Ishikawa (cell line): ENCODE data around the gene TGFB3.

ENCODE experiments used
- CEBPB ChIP-seq: IDR thresholded peaks from 2 replicates; pipeline ENCODE4 v1.6.1; 2012
- CREB1 ChIP-seq: IDR thresholded peaks from 2 replicates; pipeline ENCODE4 v1.6.1; 2012; ENCODE audit warnings: low read depth
- EGR1 ChIP-seq: IDR thresholded peaks from 2 replicates; pipeline ENCODE4 v1.6.1; 2012
- EP300 ChIP-seq: IDR thresholded peaks from 2 replicates; pipeline ENCODE4 v1.6.1; 2012; ENCODE audit warnings: borderline replicate concordance
- FOXM1 ChIP-seq: IDR thresholded peaks from 2 replicates; pipeline ENCODE4 v1.6.1; 2012; ENCODE audit warnings: low read depth, borderline replicate concordance
- NFIC ChIP-seq: IDR thresholded peaks from 2 replicates; pipeline ENCODE4 v1.6.1; 2012
- RAD21 ChIP-seq: IDR thresholded peaks from 2 replicates; pipeline ENCODE4 v1.6.1; 2012; ENCODE audit warnings: low read depth
- TAF1 ChIP-seq: IDR thresholded peaks from 2 replicates; pipeline ENCODE4 v1.6.1; 2012; ENCODE audit warnings: low read depth, mild to moderate bottlenecking
- TCF12 ChIP-seq: IDR thresholded peaks from 2 replicates; pipeline ENCODE4 v1.6.1; 2012; ENCODE audit warnings: low read depth
- TEAD4 ChIP-seq: IDR thresholded peaks from 2 replicates; pipeline ENCODE4 v1.6.1; 2012
- ZBTB7A ChIP-seq: IDR thresholded peaks from 2 replicates; pipeline ENCODE4 v1.6.1; 2012; ENCODE audit warnings: low read depth
- TF ChIP-seq, protein P1 (sequence below): IDR thresholded peaks from 2 replicates; pipeline ENCODE4 v1.6.1; 2012
- TF ChIP-seq, protein P2 (sequence below): IDR thresholded peaks from 2 replicates; pipeline ENCODE4 v1.6.1; 2012
- TF ChIP-seq, protein P3 (sequence below): IDR thresholded peaks from 2 replicates; pipeline ENCODE4 v1.6.1; 2012; ENCODE audit warnings: low read depth, mild to moderate bottlenecking

TGFB3 gene

DNA sequence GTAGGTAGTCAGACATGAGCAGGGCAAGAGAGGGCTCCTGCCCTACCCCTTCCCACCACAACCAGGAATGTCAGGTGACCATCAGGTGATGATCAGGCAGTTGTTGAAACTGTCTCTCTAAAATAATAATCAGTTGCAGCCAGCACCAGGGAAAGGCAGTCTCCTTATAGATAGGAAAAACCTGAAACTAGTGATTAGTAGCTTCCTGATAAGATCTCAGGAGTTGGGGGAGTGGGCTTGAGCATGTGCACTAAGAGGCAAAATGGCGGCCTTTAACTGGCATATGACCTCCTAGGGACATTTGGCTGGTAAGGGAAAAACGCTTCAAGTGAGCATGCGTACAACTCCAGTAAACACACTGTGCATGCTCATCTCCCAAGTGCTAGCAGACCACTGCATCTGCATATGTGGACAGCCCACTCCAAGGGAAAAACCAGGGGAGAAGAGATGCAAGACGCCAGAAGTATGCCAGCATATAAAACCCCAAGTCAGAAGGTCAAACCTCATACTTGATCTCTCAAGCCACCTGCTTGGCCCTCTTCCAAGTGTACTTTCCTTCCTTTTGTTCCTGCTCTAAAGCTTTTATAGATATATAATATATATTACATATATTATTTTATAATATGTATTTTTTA lies 37.1 kb downstream of the TGFB3 start:
- TF ChIP-seq TEAD4 = no peak
- TF ChIP-seq CREB1 = no peak
- TF ChIP-seq NFIC = no peak
- TF ChIP-seq CEBPB = no peak
- no peak for TF ChIP-seq TCF12
- TF ChIP-seq FOXM1 = no peak
- no peak for TF ChIP-seq TAF1
- TF ChIP-seq EP300 = no peak
- TF ChIP-seq, protein P1, sequence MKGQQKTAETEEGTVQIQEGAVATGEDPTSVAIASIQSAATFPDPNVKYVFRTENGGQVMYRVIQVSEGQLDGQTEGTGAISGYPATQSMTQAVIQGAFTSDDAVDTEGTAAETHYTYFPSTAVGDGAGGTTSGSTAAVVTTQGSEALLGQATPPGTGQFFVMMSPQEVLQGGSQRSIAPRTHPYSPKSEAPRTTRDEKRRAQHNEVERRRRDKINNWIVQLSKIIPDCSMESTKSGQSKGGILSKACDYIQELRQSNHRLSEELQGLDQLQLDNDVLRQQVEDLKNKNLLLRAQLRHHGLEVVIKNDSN = no peak
- TF ChIP-seq, protein P2, sequence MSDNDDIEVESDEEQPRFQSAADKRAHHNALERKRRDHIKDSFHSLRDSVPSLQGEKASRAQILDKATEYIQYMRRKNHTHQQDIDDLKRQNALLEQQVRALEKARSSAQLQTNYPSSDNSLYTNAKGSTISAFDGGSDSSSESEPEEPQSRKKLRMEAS = no peak

DNA sequence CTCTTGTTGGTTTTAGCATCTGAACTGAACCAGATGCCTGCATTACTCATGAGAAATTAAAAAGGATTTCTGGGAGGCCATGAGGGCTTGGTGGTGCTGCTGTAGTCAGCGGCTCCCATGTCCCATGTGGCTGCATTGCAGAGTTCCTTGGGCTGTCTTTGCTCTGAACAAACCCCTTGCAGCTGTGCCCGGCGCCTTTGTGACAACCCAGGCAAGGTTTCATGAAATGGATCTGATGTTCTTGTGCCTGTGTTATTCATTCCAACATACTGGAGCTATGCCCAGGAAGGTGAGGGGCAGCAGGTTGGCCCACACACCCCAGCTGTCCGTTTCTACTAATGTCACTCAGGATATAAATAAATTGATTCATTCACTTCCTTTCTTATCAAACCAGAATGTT lies 40.8 kb downstream of the TGFB3 start:
- no peak for TF ChIP-seq EGR1
- TF ChIP-seq ZBTB7A = no peak
- TF ChIP-seq, protein P3, sequence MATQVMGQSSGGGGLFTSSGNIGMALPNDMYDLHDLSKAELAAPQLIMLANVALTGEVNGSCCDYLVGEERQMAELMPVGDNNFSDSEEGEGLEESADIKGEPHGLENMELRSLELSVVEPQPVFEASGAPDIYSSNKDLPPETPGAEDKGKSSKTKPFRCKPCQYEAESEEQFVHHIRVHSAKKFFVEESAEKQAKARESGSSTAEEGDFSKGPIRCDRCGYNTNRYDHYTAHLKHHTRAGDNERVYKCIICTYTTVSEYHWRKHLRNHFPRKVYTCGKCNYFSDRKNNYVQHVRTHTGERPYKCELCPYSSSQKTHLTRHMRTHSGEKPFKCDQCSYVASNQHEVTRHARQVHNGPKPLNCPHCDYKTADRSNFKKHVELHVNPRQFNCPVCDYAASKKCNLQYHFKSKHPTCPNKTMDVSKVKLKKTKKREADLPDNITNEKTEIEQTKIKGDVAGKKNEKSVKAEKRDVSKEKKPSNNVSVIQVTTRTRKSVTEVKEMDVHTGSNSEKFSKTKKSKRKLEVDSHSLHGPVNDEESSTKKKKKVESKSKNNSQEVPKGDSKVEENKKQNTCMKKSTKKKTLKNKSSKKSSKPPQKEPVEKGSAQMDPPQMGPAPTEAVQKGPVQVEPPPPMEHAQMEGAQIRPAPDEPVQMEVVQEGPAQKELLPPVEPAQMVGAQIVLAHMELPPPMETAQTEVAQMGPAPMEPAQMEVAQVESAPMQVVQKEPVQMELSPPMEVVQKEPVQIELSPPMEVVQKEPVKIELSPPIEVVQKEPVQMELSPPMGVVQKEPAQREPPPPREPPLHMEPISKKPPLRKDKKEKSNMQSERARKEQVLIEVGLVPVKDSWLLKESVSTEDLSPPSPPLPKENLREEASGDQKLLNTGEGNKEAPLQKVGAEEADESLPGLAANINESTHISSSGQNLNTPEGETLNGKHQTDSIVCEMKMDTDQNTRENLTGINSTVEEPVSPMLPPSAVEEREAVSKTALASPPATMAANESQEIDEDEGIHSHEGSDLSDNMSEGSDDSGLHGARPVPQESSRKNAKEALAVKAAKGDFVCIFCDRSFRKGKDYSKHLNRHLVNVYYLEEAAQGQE = no peak
- TF ChIP-seq CREB1 = no peak
- no peak for TF ChIP-seq NFIC
- TF ChIP-seq CEBPB = no peak
- TF ChIP-seq, protein P2 = no peak

DNA sequence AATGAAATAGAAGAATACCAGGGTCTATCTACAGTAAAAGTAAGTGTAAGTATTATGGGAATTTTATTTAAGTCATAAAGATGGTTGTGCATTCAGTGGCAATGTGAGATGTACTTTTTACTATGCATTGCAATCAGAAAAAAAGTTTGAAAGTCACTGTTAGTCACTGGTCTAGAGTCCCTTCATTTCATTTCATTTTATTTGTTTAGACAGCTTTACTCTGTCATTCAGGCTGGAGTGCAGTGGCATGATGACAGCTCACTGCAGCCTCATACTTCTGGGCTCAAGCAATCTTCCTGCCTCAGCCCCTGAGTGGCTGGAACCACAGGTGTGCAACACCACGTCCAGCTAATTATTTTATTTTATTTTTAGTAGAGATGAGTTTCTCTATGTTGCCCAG lies 42.6 kb downstream of the TGFB3 start:
- TF ChIP-seq FOXM1 = no peak
- no peak for TF ChIP-seq CEBPB

DNA sequence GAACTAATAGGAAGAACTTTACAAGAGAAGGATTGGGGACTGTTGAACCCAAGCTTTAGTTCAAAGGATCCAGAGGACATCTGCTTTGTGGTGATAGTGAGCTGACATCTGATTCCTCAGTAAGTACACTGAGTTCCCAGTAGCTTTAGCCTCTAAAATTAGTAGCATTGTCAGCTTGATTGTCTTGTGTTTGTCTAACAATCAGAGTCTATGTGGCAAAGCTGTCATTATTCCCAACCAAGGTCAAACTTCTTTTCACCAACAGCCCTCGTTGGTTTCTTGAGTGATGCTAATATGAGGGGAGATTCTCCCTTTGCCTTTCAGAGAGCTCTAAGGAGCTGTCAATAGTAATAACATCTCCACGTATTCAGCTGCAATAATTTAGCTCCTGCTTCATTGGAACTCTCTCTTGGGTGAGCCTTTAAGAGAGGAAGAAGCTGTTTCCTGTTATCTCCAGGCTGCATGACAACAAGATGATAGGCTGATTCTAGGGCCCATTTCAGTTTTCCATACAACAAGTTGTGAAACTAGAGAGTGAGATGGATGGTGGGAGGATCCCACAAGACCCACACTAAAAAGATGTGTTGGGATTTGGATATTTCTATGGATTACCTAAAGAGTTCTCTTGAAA lies 46.7 kb downstream of the TGFB3 start:
- TF ChIP-seq, protein P2 = no peak
- TF ChIP-seq CEBPB = no peak
- TF ChIP-seq, protein P1 = no peak
- TF ChIP-seq TCF12 = no peak
- no peak for TF ChIP-seq CREB1
- TF ChIP-seq ZBTB7A = no peak
- no peak for TF ChIP-seq EGR1

DNA sequence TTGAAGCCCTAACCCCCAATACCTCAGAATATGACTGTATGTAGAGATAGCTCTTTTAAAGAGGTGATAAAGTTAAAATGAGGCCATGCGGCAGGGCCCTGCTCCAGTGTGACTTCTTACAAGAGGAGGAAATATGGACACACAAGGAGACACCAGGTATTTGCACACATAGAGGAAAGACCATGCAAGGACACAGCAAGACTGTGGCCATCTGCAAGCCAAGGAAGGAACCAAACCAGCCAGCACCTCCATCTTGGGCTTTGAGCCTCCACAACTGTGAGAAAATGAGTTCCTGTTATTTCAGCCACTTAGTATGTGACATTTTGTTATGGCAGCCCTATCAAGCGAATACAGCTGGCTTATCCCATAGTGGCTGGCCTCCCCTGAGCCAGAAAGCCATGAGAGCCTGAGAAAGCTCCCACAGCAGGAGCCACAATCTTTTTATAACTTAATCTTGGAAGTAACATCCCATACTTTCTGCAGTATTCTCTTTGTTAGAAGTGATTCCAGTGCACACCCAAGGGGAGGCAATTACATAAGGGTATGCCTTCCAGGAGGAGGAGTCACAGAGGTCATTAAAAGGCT lies 48.0 kb downstream of the TGFB3 start:
- TF ChIP-seq CEBPB (no peak), TEAD4 (no peak), ZBTB7A (no peak), FOXM1 (no peak)
- TF ChIP-seq, protein P1 = no peak
- TF ChIP-seq, protein P3 = no peak

DNA sequence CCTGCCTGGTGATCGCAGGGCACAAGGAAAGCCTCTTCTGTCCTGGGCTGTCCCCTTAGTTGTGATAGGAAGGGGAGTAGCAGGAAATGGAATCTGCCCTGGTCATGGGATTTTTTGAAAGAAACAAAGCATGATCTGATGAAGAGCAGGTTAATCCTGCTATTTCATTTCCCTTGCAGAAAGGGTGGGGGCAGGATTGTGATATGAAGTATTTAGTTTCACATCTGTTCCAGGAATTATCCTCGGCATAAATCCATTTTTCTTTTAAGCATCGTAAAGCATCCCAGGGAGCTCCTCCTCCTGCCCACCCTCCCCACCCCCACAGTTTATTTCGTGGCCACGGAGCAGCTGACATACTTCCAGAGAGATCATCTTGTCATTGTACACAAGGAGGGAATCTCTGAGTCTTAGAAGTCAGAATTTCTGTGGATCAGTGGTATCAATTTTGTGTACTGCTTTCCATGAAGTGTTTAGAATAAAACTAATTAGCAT lies 53.1 kb downstream of the TGFB3 start:
- TF ChIP-seq NFIC (no peak), EP300 (no peak), ZBTB7A (no peak), FOXM1 (no peak), TAF1 (no peak), CREB1 (no peak), RAD21 (no peak), EGR1 (no peak), TEAD4 (no peak), CEBPB (no peak)
- TF ChIP-seq, protein P2 = no peak
- TF ChIP-seq, protein P1 = no peak
